ENCODE results near the gene ZNF264.
"Not testable (repeated sequence)": the region's sequence is repeated elsewhere in the genome, so short reads cannot be mapped to it uniquely, and the experiment has no call there.

ZNF264 gene

DNA sequence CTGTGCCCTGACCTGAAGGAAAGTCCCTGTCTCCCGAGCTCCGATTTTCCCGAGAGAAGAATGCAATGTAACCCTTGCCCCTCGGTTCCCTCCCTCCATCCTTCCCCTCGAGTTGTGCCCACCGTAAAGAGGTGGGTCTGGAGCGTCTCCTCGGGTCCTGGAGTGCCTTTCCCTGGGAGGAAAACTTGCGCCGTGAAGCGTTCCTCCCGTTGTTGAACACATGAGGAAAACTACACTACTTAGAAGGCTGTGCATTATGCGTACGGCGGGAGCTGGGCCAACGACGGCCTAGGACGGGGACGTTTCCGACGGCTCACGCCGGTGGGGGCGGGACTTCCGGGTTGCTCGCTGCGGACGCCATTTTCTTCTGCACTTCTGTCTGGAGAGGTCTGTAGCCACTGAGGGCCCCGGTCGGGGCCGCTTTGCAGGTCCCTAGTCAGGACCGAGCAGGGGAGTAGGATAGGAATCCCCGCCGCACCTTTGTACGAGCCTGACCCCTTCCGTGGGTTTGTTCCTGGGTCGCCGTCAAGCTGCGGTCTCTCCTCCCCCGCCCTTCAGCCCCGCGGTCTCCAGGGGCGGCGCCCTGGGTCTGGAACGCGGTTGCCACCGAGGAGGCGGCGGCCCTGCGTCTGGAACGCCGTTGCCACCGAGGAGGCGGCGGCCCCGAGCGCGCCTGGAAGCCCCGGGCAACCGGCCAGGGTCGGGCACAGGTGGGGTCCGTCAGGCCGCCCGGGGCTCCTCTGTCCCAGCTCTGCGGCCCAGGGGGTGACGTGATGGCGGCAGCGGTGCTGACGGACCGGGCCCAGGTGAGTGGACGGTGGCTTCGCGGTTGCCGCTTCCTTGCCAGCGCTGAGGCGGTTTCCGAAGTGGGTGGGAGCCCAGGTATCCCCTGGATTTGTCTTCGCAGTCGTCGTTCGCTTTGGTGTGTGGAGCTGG lies at the start of gene ZNF264:
Gene ZNF264, plus strand, starts transcription at position 360 of the 936 bp plus-strand sequence. Its CDS starts 414 bp downstream, at position 774.
- peak; percentile 67 for DNase-seq (ENCODE audit: low spot score)

DNA sequence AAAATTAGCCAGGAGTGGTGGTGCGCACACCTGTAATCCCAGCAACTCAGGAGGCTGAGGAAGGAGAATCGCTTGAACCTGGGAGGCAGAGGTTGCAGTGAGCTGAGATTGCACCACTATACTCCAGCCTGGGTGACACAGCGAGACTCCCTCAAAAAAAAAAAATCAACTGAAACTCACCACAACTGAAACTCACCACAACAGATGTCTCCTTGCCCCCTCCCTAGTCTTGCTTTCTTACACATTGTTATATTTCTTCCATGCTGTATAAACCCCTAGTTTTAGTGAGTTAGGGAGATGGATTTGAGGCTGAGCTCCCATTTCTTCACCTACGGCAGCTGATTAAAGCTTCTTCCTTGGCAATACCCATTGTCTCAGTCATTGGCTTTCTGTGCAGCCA lies 49.6 kb upstream of the ZNF264 start:
- DNase-seq (ENCODE audit: low spot score): no peak

DNA sequence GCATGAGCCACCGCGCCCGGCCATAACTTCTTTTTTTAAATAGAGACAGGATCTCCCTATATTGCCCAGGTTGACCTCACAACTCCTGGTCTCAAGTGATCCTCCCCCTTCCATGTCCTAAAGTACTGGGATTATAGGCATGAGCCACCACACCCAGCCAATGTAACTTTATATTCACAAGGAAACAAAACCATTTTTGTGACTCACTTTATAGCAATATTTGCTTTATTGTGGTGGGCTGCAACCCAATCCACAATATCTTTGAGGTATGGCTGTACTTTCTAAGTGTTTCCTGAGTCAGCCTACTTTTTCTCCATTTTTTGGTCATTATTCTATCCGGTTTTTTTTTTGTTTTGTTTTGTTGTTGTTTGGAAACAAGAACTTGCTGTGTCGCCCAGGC lies 38.4 kb upstream of the ZNF264 start:
- no peak for DNase-seq (ENCODE audit: low spot score)

DNA sequence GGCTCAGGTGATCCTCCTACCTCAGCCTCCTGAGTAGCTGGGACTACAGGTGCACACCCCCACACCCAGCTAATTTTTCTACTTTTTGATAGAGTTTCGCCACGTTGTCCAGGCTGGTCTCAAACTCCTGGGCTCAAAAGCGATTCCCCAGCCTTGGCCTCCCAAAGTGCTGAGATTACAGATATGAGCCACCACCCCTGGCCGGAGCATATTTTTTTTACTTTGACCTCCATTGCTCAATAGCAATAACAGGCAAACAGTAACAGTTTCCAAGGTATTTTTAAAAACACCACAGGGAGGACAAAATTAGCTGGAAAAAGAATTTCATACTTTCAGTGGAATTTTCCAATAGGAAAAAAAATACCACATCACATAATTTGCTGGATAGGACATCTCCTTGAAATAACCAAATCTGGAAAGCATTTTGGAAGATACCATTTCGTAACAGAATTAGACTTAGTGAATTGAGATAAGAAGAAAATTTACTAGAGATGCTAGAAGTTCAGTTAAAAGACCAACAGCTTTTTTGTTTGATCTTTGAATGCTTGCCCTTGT lies 29.2 kb upstream of the ZNF264 start:
- no peak for DNase-seq (ENCODE audit: low spot score)

DNA sequence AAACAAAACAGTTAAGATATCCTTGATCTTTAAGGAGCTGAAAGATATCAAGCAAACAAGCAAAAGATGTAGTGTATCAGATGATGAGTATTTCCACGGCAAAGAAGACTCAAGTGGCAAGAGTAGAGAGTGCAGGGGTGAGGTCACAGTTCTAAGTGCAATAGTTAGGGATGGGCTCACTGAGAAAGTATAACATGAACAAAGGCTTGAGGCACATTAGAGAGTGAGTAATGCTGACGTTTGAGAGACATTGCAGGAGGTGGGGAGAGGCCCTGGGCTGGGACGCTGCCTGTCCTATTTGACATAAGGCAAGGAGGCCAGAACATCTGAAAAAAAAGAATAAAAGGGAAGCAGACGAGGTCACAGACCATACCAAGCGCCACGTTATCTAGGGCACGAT lies 25.5 kb upstream of the ZNF264 start:
- no peak for DNase-seq (ENCODE audit: low spot score)

DNA sequence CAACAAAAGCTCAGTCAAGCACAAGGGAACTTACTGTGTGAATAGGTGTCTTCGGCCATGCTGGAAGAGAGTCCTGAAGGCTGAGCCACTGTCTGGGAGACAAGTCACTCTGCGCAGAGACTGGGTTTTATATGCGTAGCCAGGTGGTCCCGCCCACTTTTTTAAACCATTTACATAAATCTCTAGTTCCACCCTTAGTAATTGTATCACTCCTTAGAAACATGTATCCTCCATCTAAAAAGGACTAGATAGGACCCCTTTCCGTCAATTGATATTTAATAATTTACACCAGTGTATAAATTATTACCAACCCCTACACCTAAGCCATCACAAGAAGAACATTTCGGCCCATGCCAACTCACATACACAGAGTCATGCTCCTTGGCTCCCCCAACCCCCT lies 23.9 kb upstream of the ZNF264 start, which contains the start of gene DUXA:
Gene DUXA, minus strand, starts transcription at position 101 of the 400 bp plus-strand sequence. Its CDS starts 42 bp downstream, at position 59.
- no peak for DNase-seq (ENCODE audit: low spot score)

DNA sequence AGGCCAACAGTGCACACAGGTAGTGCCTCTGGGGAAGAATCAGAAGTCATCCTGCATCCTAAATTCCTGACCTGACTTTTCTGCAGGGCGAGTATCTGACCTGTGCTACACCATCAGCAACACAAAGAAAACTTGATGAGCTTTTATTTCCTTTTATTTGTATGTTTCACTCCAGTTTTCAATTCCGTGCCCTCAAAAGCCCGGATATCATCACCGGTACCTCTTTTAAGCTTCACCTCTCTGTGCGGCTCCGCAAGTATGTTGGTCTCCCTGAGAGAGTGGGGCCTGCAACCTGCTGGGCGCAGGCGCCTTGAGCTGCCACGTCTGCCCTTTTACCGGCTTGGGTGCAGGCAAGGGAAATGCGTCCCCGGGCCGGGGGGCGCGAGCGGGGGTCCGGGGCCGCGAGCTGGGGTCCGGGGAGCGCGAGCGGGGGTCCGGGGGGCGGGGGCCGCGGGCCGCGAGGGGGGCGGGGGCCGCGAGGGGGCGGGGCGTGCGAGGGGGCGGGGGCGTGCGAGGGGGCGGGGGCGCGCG lies 19.7 kb upstream of the ZNF264 start:
- peak; percentile 30 for DNase-seq (ENCODE audit: low spot score)

DNA sequence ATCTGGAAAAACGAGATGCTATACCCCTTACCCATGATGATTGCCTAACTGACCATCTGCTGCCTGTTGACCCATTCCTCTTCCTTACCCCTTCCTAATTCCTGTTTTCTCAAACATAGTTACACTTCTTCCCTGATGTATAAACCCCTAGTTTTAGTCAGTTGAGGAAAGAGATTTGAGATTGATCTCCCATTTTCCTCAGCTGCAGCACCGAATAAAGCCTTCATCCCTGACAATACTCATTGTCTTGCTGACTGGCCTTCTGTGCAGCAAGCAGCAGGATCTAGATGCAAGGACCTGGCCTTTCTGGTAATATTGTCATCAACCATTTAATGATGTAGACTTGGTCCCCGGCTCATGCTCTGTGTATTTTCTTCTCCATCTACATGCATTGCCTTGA lies 999 bp upstream of the ZNF264 start:
- no peak for DNase-seq (ENCODE audit: low spot score)

DNA sequence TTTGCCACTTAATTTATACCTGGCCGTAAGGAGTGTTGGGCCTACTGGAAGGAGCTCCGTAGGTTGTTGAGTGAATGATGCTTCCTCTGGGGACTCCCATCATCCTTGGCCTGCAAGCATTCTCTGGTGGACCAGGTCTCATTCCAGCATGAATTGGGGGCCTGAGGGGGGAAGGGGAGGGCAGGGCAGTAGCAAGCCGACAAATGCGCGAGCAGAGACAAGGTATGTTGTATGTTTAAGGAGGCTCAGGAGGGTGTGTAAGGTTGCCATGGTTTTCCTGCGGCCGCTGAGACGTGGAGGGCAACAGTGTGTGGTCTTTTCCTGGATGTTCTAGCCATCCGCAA lies 749 bp downstream of the ZNF264 start:
- no peak for DNase-seq (ENCODE audit: low spot score)

DNA sequence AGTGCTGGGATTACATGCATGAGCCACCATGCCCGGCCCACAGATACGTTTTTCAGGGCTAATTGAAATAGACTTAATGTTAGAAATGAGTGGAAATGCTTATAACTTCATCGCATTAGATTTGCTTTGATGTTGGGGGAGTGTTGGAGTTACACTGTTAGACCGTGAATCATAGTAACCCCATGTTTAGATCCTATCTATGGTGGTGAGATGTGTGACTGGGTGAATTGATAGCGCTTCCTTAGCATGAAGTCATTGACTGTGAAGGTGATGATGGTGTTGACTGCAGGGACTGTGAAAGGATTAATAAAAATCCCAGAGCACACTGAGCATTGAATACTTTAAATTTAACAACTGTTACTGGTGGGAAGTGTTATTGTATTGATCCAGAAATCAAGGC lies 1.7 kb downstream of the ZNF264 start:
- no peak for DNase-seq (ENCODE audit: low spot score)

DNA sequence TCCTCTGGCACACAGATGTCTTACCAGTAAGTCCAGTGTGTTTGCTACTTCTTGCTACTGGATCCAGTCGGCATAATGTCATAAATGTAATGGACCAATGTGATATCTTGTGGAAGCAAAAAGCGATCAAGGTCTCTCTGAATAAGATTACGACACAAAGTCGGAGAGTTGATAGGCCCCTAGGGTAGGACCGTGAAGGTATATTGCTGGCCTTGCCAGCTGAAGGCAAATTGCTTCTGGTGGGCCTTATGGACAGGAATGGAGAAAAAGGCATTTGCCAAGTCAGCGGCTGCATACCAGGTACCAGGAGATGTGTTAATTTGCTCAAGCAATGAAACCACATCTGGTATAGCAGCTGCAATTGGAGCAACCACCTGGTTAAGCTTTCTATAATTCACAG lies 6.6 kb downstream of the ZNF264 start:
- not testable (repeated sequence) for DNase-seq (ENCODE audit: low spot score)

DNA sequence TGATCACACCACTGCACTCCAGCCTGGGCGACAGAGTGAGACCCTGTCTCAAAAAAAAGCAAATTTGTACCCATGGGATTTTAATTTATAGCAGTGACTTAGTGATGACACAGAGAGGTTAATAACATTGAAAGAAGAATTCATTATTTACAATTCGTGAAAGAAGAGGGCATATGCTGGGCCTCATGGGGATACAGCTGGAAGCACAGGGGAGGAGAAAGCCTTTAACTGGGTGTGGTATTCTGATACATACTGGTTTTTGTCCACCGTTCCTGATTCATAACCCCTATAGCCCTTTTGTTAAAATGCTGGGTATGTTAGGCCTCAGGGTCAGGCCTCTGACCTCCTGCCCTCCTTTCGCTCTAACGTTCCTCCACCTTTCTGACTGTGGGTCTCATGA lies 10.9 kb downstream of the ZNF264 start:
- no peak for DNase-seq (ENCODE audit: low spot score)

DNA sequence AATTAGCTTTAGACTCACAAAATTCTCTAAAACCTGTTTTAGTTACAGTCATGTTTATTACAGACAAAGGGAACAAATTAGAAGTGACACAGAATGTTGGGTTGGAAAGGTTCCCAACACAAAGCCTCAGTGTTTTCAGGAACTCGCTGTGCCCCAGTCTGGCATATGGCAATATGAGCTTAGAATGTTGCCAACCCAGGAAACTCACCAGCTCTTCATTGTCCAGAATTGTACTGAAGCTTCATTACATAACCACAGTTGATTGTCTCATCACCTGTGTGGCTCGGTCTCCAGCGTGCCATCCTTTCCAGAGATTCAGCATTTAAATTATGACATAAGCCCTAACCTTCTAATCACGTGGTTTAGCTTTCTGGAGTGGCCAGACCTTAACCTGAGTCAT lies 19.1 kb downstream of the ZNF264 start:
- no peak for DNase-seq (ENCODE audit: low spot score)

DNA sequence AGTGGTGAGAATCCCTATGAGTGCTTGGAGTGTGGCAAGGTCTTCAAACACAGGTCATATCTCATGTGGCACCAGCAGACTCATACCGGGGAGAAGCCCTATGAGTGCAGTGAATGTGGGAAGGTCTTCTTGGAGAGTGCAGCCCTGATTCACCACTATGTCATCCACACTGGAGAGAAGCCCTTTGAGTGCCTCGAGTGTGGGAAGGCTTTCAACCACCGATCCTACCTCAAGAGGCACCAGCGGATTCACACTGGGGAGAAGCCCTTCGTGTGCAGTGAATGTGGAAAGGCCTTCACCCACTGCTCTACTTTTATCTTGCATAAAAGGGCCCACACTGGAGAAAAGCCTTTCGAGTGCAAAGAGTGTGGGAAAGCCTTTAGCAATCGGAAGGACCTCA lies 20.8 kb downstream of the ZNF264 start:
- DNase-seq (ENCODE audit: low spot score): no peak

DNA sequence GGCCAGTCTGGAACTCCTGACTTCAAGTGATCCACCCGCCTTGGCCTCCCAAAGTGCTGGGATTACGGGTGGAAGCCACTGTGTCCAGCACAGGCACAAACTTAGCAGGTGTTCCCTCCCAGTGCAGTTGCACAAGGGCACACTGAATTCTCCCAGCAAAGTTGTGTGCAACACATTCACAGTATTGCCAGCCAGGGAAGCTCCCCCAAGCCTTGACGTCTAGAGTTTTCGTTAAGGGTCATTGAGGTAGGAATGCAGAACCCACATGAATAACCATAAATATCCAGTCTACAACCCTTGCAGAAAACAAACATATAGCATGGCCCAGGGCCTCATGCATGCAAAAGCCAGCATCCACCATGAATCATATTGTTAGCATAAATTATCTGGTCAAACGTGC lies 36.2 kb downstream of the ZNF264 start:
- no peak for DNase-seq (ENCODE audit: low spot score)

DNA sequence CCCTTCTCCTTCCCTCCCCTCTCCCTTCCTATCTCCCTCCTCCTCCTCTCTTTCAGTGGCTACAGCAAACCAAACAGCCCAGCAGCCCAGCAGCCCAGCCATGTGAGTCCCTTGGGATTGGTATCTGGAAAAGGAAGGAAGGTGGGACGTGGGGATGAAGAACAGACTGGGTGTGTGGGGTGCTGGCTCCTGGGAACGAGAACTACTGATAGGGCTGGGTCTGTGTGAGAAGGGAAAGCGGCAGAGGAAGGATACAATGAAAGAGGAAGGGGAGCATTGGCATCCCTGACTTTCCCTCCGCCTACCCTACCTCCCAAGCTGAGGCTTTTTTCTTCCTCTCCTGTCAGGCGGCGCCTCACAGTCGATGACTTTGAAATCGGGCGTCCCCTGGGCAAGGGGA lies 40.4 kb downstream of the ZNF264 start:
- no peak for DNase-seq (ENCODE audit: low spot score)

DNA sequence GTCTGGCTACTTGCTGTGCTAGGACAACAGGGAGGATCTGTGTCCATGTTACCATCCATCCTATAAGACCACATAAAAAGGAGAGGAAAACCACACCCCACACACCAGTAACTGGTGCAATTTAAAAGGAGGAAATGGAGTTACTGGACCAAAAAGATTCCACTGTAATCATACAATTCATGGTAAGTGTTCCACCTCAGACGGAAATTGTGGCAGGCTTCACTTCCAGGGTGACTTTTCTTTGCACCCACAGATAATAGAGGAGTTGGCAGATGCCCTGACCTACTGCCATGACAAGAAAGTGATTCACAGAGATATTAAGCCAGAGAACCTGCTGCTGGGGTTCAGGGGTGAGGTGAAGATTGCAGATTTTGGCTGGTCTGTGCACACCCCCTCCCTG lies 41.9 kb downstream of the ZNF264 start:
- no peak for DNase-seq (ENCODE audit: low spot score)

DNA sequence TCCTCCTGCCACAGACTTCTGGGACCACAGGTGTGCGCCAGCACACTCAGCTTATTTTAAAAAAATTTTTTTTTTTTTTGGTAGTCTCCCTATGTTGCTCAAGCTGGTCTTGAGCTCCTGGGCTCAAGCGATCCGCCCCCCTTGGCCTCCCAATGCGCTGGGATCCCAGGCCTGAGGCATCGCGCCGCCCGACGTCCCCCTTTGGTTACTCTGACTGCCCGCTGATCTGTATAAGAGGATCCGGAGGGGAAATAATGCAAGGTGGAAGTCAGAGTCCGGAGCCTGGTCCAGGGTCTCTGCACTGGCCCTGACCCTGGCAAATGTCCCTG lies 48.6 kb downstream of the ZNF264 start:
- no peak for DNase-seq (ENCODE audit: low spot score)

DNA sequence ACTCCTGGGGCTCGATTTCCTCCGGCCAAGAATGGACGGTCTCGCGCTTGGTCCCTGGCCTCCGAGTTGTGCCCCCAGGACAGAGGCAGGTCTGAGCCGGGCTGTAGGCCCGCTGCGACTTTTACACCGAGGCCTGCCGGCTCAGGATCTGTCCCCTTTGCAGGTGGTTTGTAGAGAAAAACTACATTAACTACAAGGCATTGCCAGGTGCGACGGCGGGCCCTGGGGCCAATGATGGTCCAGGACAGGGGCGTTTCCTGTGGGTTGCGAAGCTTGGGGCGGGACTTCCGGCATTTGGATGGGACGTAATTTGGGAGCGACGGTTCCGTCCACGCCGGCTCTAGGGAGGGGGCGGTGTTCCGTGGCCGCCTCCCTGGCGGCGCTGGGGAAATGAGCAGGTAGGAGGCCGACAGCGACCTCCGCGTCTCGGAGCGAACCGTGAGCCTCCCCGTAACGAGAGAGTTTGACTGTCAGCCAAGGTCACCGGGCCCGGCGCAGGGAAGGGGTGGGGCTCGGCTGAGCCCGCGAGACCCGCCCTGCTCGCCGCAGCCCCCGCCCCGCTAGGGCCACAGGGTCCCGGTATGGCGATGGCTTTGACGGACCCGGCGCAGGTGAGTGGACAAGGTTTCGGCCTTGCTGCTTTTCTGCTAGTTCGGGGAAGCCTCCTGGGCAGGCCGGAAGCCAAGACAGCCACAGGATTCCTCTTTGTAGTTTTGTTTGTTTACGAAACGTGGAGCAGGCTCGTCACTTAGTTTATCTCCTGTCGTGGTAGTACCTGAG lies 49.2 kb downstream of the ZNF264 start, which contains the start of gene ZNF805:
Gene ZNF805, plus strand, starts transcription at position 322 of the 780 bp plus-strand sequence. Its CDS starts 260 bp downstream, at position 582.
- peak; percentile 94 for DNase-seq (ENCODE audit: low spot score)

DNA sequence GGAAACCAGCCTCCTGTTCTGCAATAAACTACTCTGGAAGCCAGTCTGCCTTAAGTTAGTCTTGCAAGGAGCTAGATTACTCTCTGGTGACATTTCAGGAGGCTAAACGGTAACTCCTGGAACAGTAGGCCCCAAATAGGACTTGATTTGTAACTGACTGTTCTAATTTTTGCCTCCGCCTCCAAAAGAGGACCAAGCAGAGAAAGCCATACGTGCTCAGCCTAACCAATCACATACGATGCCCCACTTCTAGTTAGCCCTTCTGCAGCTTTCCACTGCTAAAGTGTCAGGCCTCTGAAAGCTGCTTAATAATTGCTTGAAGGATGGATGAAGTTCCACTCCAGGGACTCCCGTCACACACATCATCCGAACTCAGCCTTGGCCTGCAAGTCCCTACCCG lies 49.9 kb downstream of the ZNF264 start:
- no peak for DNase-seq (ENCODE audit: low spot score)

DNA sequence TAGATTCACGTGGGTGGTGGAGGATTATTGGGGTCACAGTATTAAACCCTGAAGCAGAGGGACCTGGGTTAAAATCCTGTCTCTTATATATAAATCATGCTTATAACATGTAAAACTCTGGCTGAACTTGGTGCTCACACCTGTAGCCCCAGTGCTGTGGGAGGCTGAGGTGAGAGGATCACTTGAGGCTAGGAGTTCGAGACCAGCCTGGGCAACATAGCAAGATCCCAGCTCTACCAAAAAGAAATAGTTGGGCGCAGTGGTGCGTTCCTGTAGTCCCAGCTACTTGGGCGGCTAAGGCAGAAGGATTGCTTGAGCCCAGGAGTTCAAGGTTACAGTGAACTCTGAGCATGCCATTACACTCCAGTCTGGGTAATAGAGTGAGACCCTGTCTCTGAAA lies 51.5 kb downstream of the ZNF264 start:
- no peak for DNase-seq (ENCODE audit: low spot score)

DNA sequence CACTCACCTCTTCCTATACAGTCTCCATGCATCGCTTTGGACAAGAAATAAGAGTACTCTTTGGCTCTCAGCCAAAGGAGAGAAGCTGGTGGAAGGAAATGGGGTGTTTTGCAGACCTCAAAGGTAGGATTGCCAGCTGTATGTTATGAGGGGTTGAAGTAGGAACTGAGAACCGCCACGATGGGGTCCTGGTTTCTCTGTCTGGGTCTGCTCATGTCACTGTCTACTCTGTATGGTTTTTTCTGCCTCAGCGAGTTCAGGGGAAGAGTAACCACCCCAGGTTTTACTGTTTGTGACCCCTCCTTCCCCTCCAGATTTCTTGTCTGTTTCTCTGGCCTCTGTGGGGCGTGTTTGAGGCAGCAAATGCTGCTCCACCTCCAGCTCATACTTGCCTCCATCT lies 53.2 kb downstream of the ZNF264 start:
- no peak for DNase-seq (ENCODE audit: low spot score)

DNA sequence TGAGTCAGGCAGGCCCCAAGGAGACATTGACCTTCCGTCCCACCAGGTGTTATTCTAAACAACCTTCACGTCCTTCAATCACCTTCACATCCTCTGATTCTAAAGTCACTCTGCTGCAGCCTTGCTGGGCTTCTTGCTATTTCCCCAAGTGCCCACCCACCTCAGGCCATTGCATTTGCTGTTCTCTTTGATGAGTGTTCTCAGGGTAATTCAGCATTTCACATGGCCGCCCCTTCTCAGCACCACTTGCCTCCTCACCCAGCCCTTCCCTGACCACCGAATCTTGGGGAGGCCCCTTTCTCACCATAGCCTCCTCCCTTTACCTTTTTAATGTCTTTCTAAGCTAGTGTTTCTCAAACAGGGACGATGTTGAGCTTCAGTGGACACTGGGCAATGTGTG lies 53.8 kb downstream of the ZNF264 start:
- DNase-seq (ENCODE audit: low spot score): no peak

Measured in HuH-7.5 (cell line).